NB4 (cell line): ENCODE measurements around the gene PCDH12.

Source experiments
- DNase-seq: peaks from one replicate; pipeline ENCODE4 v3.0.0; 2010; ENCODE audit warnings: low read depth
- H3K4me3 ChIP-seq: one replicate; pipeline ENCODE4 v1.5.1; 2011; ENCODE audit warnings: mild to moderate bottlenecking, low read depth, low read length, moderate library complexity
- CTCF ChIP-seq: IDR thresholded peaks from one replicate; pipeline ENCODE4 v1.5.1; 2012; ENCODE audit warnings: low read depth, low read length
- MAX ChIP-seq: IDR thresholded peaks from 2 replicates; pipeline ENCODE4 v1.6.1; 2011; ENCODE audit warnings: low read depth, low read length
- MYC ChIP-seq: IDR thresholded peaks from 2 replicates; pipeline ENCODE4 v1.6.1; 2011; ENCODE audit warnings: low read depth, low read length
- POLR2A ChIP-seq: IDR thresholded peaks from 2 replicates; pipeline ENCODE4 v1.6.1; 2011; ENCODE audit warnings: mild to moderate bottlenecking; ENCODE audit not compliant: insufficient read length; ENCODE audit errors: extremely low read depth

Gene PCDH12

GRCh38 chr5:141914199-141914743, 43.7 kb downstream of the PCDH12 start:
- TF ChIP-seq POLR2A = no peak
- TF ChIP-seq CTCF = no peak
- 0 out of 2 replicates have a peak, but pooled peaks have one; percentile 8 for TF ChIP-seq MYC
- TF ChIP-seq MAX = peak; percentile 59
- DNase-seq = peak; percentile 69
- peak overlapping the region; percentile 34 for H3K4me3 ChIP-seq

- peak overlapping the region; percentile 34 for H3K4me3 ChIP-seq
These were observed 44.3 kb downstream of the PCDH12 start for GRCh38 chr5:141913560-141914198.

GRCh38 chr5:141910271-141910673, 47.7 kb downstream of the PCDH12 start:
- no peak overlapping the region for H3K4me3 ChIP-seq
- DNase-seq = no peak
- no peak for TF ChIP-seq POLR2A
- no peak for TF ChIP-seq MAX
- TF ChIP-seq CTCF = no peak

More at GRCh38 chr5:141913560-141914198, 44.3 kb downstream of the PCDH12 start:
- no peak for DNase-seq
- TF ChIP-seq CTCF (no peak), POLR2A (no peak)

GRCh38 chr5:141909212-141909611, 48.8 kb downstream of the PCDH12 start:
- no peak for TF ChIP-seq MYC
- TF ChIP-seq POLR2A = no peak
- no peak for TF ChIP-seq CTCF
- TF ChIP-seq MAX = no peak
- DNase-seq = no peak
- H3K4me3 ChIP-seq = no peak overlapping the region

- DNase-seq = no peak
- TF ChIP-seq POLR2A = no peak
- no peak for TF ChIP-seq MAX
- TF ChIP-seq MYC = no peak
- no peak for TF ChIP-seq CTCF
- H3K4me3 ChIP-seq = no peak overlapping the region
These were observed 49.2 kb downstream of the PCDH12 start for GRCh38 chr5:141908796-141909195.

- no peak for DNase-seq
- TF ChIP-seq MYC = no peak
- TF ChIP-seq CTCF = no peak
- no peak for TF ChIP-seq MAX
- no peak for TF ChIP-seq POLR2A
- no peak overlapping the region for H3K4me3 ChIP-seq
These were observed 51.0 kb downstream of the PCDH12 start for GRCh38 chr5:141906972-141907371.
